ENCODE measurements around the gene ARFGAP1.
A peak's percentile ranks its signal among the peaks of the same experiment; 100 is the strongest.

Gene ARFGAP1

DNA sequence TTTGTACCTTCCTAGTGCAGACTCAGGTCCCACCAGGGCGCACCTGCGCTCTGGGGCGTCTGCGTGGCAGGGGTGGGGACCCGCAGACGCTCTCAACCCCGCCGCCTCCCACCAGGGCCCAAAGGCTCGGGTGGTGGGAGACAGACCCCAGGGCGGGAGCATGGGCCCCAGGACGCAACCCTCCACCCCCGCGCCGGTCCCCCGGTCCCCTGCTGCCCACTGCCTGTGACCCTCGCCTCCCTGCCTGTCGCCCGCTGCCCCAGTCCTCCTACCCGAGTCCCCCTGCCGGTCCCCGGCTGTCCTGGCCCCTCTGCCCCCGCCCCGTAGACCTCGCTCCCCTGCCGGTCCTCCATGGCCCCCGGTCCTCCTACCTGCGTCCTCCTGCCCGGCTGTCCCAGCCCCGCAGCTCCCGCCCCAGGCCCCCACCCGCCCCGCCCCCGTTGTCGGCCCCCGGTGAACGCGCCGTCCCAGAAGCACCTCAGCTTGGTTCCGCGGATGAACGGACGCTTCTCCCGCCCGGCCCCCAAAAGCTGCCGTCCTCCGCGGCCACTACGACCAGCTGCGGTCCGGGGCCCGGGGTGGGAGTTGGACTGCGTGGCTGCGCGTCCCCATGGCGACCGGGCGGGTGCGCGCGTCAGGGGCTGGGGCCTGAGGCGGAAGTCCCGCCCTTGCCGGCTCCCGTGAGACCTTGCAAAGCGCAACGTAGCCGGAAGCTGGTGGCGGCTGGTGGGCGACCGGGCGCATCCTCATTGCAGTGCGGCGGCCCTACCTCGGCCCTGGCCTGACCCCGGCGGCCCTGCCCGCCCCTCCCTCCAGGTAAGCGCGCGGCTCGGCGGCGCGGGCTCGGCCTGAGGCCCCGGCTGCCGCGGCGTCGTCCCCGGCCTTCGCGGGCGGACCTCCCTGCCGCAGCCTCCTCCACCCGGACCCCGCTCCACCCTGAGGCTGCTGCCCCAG, at the start of gene ARFGAP1:
Gene ARFGAP1 (plus strand): TSS at position 709 of the 954 bp plus-strand sequence. CDS start 2,768 bp downstream, outside the sequence.
- DNase-seq (ENCODE audit: low read depth, low spot score), result peak; percentile 96

GRCh38 chr20:63223121-63223825, 49.3 kb upstream of the ARFGAP1 start:
- DNase-seq (ENCODE audit: low read depth, low spot score), result peak; percentile 57

DNA sequence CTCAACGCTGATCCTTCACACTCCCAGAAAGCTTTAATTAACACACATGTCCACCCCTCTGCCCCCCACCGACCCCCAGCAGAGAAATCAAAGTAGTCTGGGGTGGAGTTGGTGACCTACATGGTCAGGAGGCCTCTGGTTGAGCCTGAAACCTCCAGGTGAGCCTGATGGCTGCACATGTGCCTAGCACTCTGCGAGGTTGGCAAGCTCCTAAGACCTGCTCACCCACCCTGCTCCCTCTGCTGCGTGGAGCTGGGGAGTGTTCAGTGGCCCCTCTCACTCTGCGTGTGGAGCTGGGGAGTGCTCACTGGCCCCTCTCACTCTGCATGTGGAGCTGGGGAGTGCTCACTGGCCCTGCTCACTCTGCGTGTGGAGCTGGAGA, 48.8 kb upstream of the ARFGAP1 start:
- DNase-seq (ENCODE audit: low read depth, low spot score), result no peak

DNA sequence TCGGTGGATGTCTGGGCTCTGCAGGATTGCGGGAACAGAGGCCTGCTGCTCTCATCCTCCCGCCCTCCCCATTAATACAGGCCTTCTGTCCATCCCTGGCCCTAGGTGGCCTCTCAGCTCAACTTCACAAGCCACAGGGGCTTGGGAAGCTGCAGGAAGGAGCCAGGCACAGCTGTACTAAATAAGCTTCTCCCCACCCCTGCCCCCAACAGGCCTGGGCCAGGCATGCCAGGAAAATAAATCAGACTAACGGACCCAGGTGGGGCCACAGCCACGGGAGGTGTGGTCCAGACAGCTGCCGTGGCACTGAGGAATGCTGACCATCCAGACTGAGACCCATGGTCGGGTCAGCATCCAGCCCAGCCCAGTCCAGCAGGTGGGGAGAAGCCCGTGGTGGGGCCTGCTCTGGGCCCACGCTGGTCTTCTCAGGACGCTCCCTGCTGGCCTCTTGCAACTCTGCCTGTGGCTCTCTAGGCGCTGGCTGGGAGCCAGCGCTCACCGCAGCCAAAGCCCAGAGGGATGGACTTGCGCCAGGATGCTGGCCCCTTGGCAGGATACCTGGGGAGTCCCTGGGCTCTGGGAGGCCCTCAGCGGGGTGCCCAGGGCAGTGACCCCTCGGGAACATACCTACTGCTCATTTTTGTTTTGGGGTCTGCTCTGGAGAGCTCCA, 48.1 kb upstream of the ARFGAP1 start:
- peak; percentile 92 for DNase-seq (ENCODE audit: low read depth, low spot score)

GRCh38 chr20:63225082-63225454, 47.5 kb upstream of the ARFGAP1 start:
- no peak for DNase-seq (ENCODE audit: low read depth, low spot score)

DNA sequence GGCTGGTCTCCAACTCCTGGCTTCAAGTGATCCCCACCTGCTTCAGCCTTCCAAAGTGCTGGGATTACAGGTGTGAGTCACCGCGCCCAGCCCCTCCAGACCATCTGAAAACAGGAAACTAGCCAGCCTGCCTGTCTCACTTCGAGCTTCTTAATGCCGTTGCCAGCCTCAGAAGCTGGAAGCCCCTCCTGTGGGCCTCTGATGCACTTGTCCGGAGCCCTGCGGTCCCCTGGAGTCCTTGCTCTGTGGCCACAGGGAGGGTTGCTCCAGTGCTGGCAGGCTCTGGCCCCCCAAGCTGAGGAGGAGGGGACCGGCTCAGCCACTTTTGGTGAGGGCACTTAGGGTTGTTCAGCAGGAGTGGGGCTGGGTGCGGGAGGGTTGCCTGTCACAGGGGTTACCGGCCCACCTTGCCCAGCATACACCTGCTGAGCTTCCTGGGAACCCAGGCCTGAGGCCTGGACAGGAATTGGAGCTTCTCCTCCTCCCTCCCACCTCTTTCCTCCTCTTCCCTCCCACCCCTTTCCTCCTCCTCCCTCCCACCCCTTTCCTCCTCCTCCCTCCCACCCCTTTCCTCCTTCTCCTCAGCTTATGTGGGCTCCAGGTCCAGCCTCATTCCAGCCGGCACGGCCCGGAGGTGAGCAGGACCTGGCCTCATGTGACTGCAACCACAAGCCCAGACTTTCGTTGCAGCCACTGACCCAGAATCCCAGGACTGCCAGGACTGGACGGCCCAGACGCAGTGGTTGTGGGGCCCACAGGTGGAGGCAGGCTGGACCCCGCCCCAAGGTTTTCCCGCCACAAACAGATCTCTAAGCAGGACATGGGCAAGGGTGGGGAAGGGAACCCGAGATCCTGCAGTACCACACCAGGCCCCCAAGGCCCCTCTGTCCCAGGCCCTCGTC, 46.3 kb upstream of the ARFGAP1 start:
- no peak for DNase-seq (ENCODE audit: low read depth, low spot score)

DNA sequence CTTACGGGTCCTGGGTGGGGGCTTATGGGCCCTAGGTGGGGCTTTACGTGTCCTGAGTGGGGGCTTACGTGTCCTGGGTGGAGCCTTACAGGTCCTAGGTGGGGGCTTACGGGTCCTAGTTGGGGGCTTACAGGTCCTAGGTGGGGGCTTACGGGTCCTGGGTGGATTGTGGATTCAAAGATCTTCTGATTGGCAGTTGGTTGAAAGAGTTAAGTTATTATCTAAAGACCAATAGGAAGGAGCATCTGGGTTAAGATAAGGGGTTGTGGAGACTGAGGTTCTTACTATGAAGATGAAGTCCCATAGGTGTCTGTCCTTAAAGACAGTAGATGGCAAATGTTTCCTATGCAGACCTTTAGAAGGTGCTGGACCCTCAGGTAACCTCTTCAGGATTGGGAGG, 45.4 kb upstream of the ARFGAP1 start:
- DNase-seq (ENCODE audit: low read depth, low spot score), result no peak

- DNase-seq (ENCODE audit: low read depth, low spot score), result no peak
Measured at GRCh38 chr20:63228806-63229205, 43.8 kb upstream of the ARFGAP1 start.

DNA sequence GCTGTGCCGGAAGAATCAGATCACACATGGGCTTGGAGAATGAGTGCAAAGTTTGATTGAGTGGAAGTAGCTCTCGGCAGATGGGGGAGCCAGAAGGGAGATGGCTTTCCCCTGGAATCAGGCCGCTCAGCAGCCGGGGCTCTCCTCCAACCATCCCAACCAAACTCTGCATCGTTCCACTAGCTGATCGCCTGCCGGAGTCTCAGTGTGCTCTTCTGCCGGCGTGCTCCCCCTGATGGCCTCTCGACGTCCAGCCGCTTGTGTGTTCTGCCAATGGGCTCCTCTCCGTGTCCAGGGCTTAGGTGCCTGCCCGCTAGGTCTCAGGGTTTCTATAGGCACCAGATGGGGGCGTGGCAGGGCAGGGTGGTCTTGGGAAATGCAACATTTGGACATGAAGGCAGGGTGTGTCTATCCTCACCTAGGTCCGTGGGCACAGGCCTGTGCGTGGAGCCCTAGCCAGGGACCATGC, 41.8 kb upstream of the ARFGAP1 start:
- peak; percentile 79 for DNase-seq (ENCODE audit: low read depth, low spot score)

DNA sequence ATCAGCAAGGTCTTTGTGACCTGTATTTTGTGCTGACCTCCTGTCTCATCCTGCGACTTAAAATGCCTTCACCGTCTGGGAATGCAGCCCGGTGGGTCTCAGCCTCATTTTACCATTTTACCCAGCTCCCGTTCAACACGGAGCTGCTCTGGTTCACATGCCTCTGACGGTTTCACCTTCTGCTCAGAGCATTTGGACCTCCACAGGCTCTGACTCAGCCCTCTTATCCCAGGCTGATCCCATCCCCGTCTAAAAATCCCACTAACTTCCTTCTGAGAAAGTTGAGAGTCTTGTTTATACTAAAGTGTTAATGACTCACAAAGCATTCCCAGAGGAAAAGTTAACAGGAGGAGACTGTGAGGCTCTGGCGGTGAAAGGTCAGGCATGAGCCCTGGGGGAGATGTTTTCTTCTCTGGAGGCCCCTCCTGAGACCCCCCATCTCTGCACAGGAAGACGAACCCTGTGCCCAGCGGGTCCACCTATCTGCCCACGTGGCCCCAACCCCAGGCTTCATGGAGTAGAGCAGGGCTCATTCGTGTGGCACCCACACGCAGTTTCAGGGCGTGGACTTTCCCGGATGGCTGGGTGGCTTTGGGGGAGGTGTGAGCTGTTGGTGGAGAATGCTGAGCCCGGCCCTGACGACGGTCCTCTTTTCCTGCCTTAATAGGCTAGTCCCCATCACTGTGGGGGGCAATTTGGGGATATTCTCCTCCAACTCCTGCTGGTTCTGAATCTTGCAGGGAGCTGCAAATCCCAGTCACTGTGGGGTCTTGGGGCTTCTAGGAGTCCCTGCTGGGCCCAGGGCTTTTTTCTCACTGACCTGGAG, 40.2 kb upstream of the ARFGAP1 start:
- peak; percentile 84 for DNase-seq (ENCODE audit: low read depth, low spot score)

DNA sequence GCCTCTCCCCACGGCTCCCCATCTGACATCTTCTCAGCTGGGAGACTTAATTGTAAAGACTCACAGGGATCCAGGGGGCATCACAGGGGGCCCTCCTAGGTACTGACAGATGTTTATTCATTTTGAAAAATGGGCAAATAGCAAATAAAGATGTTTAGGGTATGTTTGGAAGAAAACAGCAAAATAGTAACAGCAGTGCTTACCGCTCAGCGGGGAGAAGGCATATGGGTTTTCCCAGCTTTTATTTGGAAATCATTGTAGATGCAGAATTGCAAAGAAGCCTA, 39.6 kb upstream of the ARFGAP1 start:
- DNase-seq (ENCODE audit: low read depth, low spot score), result no peak

DNA sequence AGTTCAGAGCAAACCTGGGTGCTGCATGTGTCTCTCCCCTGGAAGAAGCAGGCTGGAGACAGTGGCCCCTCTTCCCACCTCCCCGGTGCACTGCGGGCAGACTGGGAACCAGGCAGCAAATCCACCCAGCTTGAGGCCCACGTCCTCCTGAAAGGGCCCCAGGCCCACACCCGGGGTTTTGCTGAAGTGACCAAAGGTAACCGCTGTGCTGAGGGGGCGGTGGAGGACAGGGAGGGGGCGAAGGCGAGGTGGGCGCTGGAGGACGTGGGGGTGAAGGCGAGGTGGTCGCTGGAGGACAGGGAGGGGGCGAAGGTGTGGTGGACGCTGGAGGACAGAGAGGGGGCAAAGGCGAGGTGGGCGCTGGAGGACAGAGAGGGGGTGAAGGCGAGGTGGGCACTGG, 38.7 kb upstream of the ARFGAP1 start:
- DNase-seq (ENCODE audit: low read depth, low spot score), result no peak

- peak; percentile 59 for DNase-seq (ENCODE audit: low read depth, low spot score)
Measured at GRCh38 chr20:63234693-63235398, 37.8 kb upstream of the ARFGAP1 start.

GRCh38 chr20:63235399-63235983, 37.1 kb upstream of the ARFGAP1 start, which contains the start of gene BIRC7:
BIRC7 (plus strand) TSS chr20:63235905; CDS start chr20:63236097, 192 bp downstream.
- no peak for DNase-seq (ENCODE audit: low read depth, low spot score)

DNA sequence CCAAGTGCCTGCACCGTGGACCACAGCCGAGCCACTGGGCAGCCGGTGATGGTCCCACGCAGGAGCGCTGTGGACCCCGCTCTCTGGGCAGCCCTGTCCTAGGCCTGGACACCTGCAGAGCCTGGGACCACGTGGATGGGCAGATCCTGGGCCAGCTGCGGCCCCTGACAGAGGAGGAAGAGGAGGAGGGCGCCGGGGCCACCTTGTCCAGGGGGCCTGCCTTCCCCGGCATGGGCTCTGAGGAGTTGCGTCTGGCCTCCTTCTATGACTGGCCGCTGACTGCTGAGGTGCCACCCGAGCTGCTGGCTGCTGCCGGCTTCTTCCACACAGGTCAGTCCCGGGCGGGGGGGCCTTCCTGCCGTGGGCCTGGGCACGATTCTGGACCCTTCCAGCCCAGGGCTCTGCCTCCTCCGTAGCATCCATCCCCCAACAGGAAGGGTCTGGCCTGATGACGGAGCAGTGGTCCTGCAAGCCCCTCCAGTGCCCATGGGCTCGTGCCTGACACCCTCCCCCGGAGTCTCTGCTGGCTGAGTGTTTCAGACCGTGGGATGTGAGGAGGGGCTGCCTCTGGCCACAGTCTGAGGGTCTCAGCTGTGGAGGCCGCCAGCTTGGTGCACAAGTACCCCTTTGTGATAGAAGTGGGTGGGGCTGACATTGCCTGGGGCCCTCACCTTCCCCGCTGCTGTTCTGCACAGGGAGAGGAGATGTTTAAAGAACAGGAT, 36.3 kb upstream of the ARFGAP1 start:
- no peak for DNase-seq (ENCODE audit: low read depth, low spot score)

DNA sequence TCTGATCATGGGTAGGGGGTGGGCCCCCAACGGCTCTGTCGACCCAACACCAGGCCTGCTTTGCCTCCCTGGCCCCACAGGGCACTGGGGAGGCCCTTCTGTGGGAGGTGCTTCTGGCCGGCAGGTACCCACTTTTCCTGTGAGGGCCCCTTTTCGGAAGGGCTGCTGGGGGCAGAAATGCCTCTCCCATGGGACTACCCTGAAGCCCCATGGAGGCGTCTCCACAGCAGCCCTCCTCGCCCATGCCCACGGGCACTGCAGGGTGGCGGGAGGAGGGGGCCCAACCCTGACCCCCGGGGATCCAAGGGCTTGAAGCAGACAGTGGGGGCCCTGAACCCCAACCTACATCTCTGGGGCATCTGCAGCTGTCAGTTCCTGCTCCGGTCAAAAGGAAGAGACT, 34.6 kb upstream of the ARFGAP1 start:
- DNase-seq (ENCODE audit: low read depth, low spot score), result no peak

- no peak for DNase-seq (ENCODE audit: low read depth, low spot score)
Measured at GRCh38 chr20:63238514-63239125, 34.0 kb upstream of the ARFGAP1 start.

- DNase-seq (ENCODE audit: low read depth, low spot score), result no peak
Measured at GRCh38 chr20:63239431-63239830, 33.2 kb upstream of the ARFGAP1 start.

All from astrocyte of the hippocampus (primary cell).